ENCODE measurements around the gene SULT1C3. TPM values are rescaled to one million over a fixed set of nuclear protein-coding genes. Genes with fewer than 3 reads are reported as not detected.

SULT1C3 gene
- total RNA-seq, 1 experiment from 2014 or later = not detected

- Mint-ChIP-seq H3K27ac (ENCODE audit: unreplicated experiment) (no peak overlapping the region), H3K36me3 (ENCODE audit: insufficient read depth, unreplicated experiment) (no peaks in the 10 kb centered on the region), H3K4me1 (ENCODE audit: low read depth, unreplicated experiment) (no peaks in the 10 kb centered on the region), H3K9me3 (ENCODE audit: unreplicated experiment) (peaks cover 12% of the 10 kb centered on the region), H3K27me3 (ENCODE audit: insufficient read depth, unreplicated experiment) (peaks cover 2% of the 10 kb centered on the region), H3K4me3 (ENCODE audit: unreplicated experiment) (no peak overlapping the region)
- no peaks in the 10 kb centered on the region for H3K27me3 ChIP-seq (replicated peaks; ENCODE audit: control insufficient read depth, insufficient read depth, low read length)
- DNase-seq = no peak
- TF ChIP-seq CTCF (IDR thresholded peaks at IDR 0.05; ENCODE audit: insufficient read depth in 1 of 2, low read depth in 1 of 2, low read length in 1 of 2, severe bottlenecking in 1 of 2, unreplicated experiment in 1 of 2) = no peak
- peaks cover 5% of the 10 kb centered on the region; the same call in 1 of the 2 replicates for H3K4me1 ChIP-seq
- H3K36me3 ChIP-seq (ENCODE audit: control insufficient read depth, insufficient read depth, low read length) = no peaks in the 10 kb centered on the region
- intact Hi-C loops (cut with micrococcal nuclease; ENCODE audit: unreplicated experiment) = no loop called here
- ChIA-PET POLR2A (no interaction called here), CTCF (no interaction called here)
- H3K9me3 ChIP-seq = peaks cover 8% of the 10 kb centered on the region; the same call in 1 of the 2 replicates
- BruUV-seq (replicated peaks) = no TSS peak
- no peak overlapping the region for H3K4me3 ChIP-seq (ENCODE audit: low read depth, low read length)
These were observed 27.1 kb upstream of the SULT1C3 start for GRCh38 chr2:108212671-108213070.

DNA sequence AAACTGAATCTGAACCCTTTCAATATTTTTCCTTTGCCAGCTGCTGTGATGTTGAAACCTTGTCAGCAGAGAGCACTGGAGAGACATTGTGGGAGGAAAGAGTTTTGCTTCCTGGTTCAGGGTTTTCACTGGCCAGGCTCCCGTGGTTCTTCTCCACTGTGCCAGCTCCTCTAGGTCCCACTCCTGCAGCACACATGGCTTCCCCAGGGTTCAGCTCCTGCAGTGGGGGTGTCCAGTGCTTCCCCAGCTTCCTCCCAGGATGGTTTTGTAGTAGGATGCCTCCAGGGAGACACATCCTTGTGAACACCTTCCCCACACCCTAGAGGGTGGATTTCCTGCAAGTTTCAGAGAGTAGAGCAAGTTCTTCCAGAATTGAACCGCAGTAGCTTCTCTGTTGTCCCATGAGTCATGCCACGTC lies 24.0 kb upstream of the SULT1C3 start:
- CTCF ChIA-PET = interaction anchor here (0.5 to 1.0 kb wide), 2 partner anchors 354 to 371 kb away, joined by 3 read pairs; no protein-coding TSS in a partner anchor
- POLR2A ChIA-PET = no interaction called here
- intact Hi-C loops (cut with micrococcal nuclease; ENCODE audit: unreplicated experiment) = loop anchor here (1.0 to 5.0 kb wide), 4 partner anchors 101 to 368 kb away; partner anchors contain the start of gene GCC2
- no peaks in the 10 kb centered on the region for H3K27me3 ChIP-seq (replicated peaks; ENCODE audit: control insufficient read depth, insufficient read depth, low read length)
- no peaks in the 10 kb centered on the region for H3K9me3 Mint-ChIP-seq (ENCODE audit: unreplicated experiment)
- H3K36me3 Mint-ChIP-seq (ENCODE audit: insufficient read depth, unreplicated experiment) = no peaks in the 10 kb centered on the region
- H3K9me3 ChIP-seq = no peaks in the 10 kb centered on the region
- no peak overlapping the region for H3K4me3 ChIP-seq (ENCODE audit: low read depth, low read length)
- BruUV-seq (replicated peaks) = no TSS peak
- H3K4me3 Mint-ChIP-seq (ENCODE audit: unreplicated experiment) = no peak overlapping the region
- no peaks in the 10 kb centered on the region for H3K4me1 Mint-ChIP-seq (ENCODE audit: low read depth, unreplicated experiment)
- DNase-seq = peak; percentile 46 to 48
- peak; percentile 23 to 49 for TF ChIP-seq CTCF (IDR thresholded peaks at IDR 0.05; ENCODE audit: insufficient read depth in 1 of 2, low read depth in 1 of 2, low read length in 1 of 2, severe bottlenecking in 1 of 2, unreplicated experiment in 1 of 2)
- peaks cover 5% of the 10 kb centered on the region; the same call in 1 of the 2 replicates for H3K4me1 ChIP-seq
- no peaks in the 10 kb centered on the region; the same call in 1 of the 2 replicates for H3K36me3 ChIP-seq (ENCODE audit: control insufficient read depth, insufficient read depth, low read length)
- H3K27me3 Mint-ChIP-seq (ENCODE audit: insufficient read depth, unreplicated experiment) = no peaks in the 10 kb centered on the region
- no peak overlapping the region for H3K27ac Mint-ChIP-seq (ENCODE audit: unreplicated experiment)

DNA sequence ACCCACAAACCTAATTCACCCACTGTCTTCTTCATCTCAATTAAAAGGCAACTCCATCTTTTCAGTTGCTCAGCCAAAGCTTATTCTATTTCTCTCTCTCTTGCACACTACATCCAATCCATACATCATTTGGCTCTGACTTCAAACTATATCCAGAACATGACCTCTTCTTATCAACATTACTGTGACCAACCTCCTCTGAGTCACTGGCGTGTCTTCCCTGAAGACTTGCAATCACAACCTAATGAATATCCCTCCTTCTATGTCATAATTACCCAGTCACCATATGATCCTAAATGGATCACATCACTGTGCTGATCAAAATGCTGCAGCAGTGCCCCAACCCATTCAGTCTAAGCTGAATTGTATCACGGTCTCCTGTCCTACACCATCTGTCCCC lies 22.6 kb upstream of the SULT1C3 start:
- ChIA-PET POLR2A (no interaction called here), CTCF (no interaction called here)
- H3K36me3 Mint-ChIP-seq (ENCODE audit: insufficient read depth, unreplicated experiment) = no peaks in the 10 kb centered on the region
- H3K9me3 Mint-ChIP-seq (ENCODE audit: unreplicated experiment) = peaks cover 4% of the 10 kb centered on the region
- no peak overlapping the region for H3K27ac Mint-ChIP-seq (ENCODE audit: unreplicated experiment)
- no TSS peak for BruUV-seq (replicated peaks)
- no peaks in the 10 kb centered on the region for H3K27me3 ChIP-seq (replicated peaks; ENCODE audit: control insufficient read depth, insufficient read depth, low read length)
- H3K27me3 Mint-ChIP-seq (ENCODE audit: insufficient read depth, unreplicated experiment) = no peaks in the 10 kb centered on the region
- no peak overlapping the region for H3K4me3 ChIP-seq (ENCODE audit: low read depth, low read length)
- peaks cover 5% of the 10 kb centered on the region; the same call in 1 of the 2 replicates for H3K4me1 ChIP-seq
- TF ChIP-seq CTCF (IDR thresholded peaks at IDR 0.05; ENCODE audit: insufficient read depth in 1 of 2, low read depth in 1 of 2, low read length in 1 of 2, severe bottlenecking in 1 of 2, unreplicated experiment in 1 of 2) = no peak
- no peaks in the 10 kb centered on the region; the same call in 1 of the 2 replicates for H3K36me3 ChIP-seq (ENCODE audit: control insufficient read depth, insufficient read depth, low read length)
- intact Hi-C loops (cut with micrococcal nuclease; ENCODE audit: unreplicated experiment) = loop anchor here (5.0 kb wide), 1 partner anchor 100 kb away; no protein-coding TSS in a partner anchor
- H3K9me3 ChIP-seq = no peaks in the 10 kb centered on the region
- no peak for DNase-seq
- H3K4me1 Mint-ChIP-seq (ENCODE audit: low read depth, unreplicated experiment) = no peaks in the 10 kb centered on the region
- H3K4me3 Mint-ChIP-seq (ENCODE audit: unreplicated experiment) = no peak overlapping the region
